Stomach (tissue), 9 donors: ENCODE measurements around the gene SERPINB1. TPM values are rescaled to one million over a fixed set of nuclear protein-coding genes. Genes with fewer than 3 reads are reported as not detected.
"Not testable (repeated sequence)": the region's sequence is repeated elsewhere in the genome, so short reads cannot be mapped to it uniquely, and the experiment has no call there.

ENCODE experiments used
- DNase-seq, 2 donors: peaks; one replicate each; pipeline versions ENCODE4 v3.0.0 to v3.0.0-alpha.2; 2013 to 2019
- H3K27ac ChIP-seq, 5 donors: fragments of 200-600 bp in 4 of 5; sonication (generic) in 4 of 5; one replicate each; pipeline ENCODE4 v1.5.1; 2013 to 2019; ENCODE audit warnings: mild to moderate bottlenecking in 1 of 5, moderate library complexity in 1 of 5
- H3K27me3 ChIP-seq, 3 donors: fragments of 200-600 bp; sonication (generic); one replicate each; pipeline ENCODE4 v1.5.1; 2017 to 2019; ENCODE audit warnings: mixed run types in 1 of 3
- H3K36me3 ChIP-seq, 4 donors: fragments of 200-600 bp; sonication (generic); 1 replicate in 3 of 4; 2 replicates in 1 of 4; pipeline ENCODE4 v1.5.1; 2016 to 2019
- H3K4me1 ChIP-seq, 4 donors: fragments of 200-600 bp; sonication (generic); one replicate each; pipeline ENCODE4 v1.5.1; 2016 to 2019
- H3K4me3 ChIP-seq, 4 donors: fragments of 200-600 bp; sonication (generic) in 3 of 4; one replicate each; pipeline ENCODE4 v1.5.1; 2016 to 2019; ENCODE audit warnings: mild to moderate bottlenecking in 1 of 4
- H3K9me3 ChIP-seq, 4 donors: fragments of 200-600 bp; sonication (generic); one replicate each; pipeline ENCODE4 v1.5.1; 2016 to 2019
- EP300 ChIP-seq: sonication (generic); formaldehyde crosslinking; IDR thresholded peaks from one replicate; pipeline ENCODE4 v1.6.1; 2017; ENCODE audit warnings: antibody characterized with exemption
- POLR2A ChIP-seq, 4 donors: fragments of 450-650 bp; IDR thresholded peaks; one replicate each; pipeline ENCODE4 v1.6.1; 2016; ENCODE audit warnings: antibody characterized with exemption in 4 of 4, control low read depth in 2 of 4, mild to moderate bottlenecking in 1 of 4, moderate library complexity in 1 of 4
- POLR2AphosphoS5 ChIP-seq, 3 donors: sonication (generic); formaldehyde crosslinking; IDR thresholded peaks; one replicate each; pipeline ENCODE4 v1.6.1; 2016; ENCODE audit warnings: antibody characterized with exemption in 3 of 3
- WGBS, 5 donors: extraction: QIAGEN DNeasy Blood & Tissue Kit in 3 of 5; methylation state at CpG; one replicate each; pipeline versions ENCODE4 v1.1.5 to v1.1.7; 2013 to 2018; 5-methylcytosine and 5-hydroxymethylcytosine counted together
- intact Hi-C: fragments of 100-400 bp; cut with DNase I; formaldehyde crosslinking; loops from one replicate; pipeline ENCODE4 v1.15.1; 2023; ENCODE audit warnings: low total_unique reads
- polyA plus RNA-seq, 3 donors: library from polyadenylated mRNA; stranded (reverse); fragments of 200-250 nt; gene quantifications; one replicate each; pipeline ENCODE4 v1.2.3, GENCODE V29; 2013
- total RNA-seq, 5 donors: library from RNA; depleted of rRNA; stranded (reverse); fragments of >200 nt; gene quantifications; one replicate each; pipeline versions ENCODE4 v1.1.0 to v1.2.3, GENCODE V29; 2014 to 2016
- TF ChIP-seq, protein P1 (sequence below), 7 experiments: fragments of 450-650 bp in 4 of 7; fragments of 200-600 bp in 3 of 7; sonication (generic) in 3 of 7; IDR thresholded peaks; one replicate each; pipeline ENCODE4 v1.5.1; 2016 to 2019; ENCODE audit warnings: antibody characterized with exemption in 7 of 7, control low read depth in 2 of 7, mild to moderate bottlenecking in 1 of 7
- donor health status: healthy with polysubstance abuse.
- donor health status: Bipolar disorder and iron deficiency.
- donor health status: healthy.

The SERPINB1 gene
- total and polyA plus RNA-seq, 8 donors: 10.3 to 146 (median 102) TPM

DNA sequence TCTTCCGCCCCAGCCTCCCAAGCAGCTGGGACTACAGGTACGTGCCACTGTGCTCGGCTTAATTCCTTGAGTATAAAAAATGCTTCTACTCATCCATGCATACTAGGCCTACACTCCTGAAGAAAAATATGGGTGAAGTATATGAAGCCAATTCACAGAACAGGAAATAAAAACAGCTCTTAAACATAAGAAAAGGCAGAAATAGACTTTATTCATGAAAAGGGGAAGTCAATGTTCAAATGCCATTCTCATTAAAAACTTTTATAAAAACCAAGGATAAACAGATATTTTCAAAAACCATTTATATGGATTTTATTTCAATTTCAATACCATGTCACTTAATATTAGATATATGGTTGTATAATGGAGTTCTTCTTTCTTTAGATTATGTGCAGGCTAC lies 43.1 kb upstream of the SERPINB1 start:
- peaks cover 0 to 9% (median 3%) of the 10 kb centered on the region in 4 donors for H3K36me3 ChIP-seq
- WGBS, 5 donors: 92 to 100% (median 94%) methylated on average over 3 of the region's 3 CpGs
- no peak for TF ChIP-seq POLR2A (IDR thresholded peaks at IDR 0.05)
- TF ChIP-seq POLR2AphosphoS5 (IDR thresholded peaks at IDR 0.05): no peak
- no peak for TF ChIP-seq EP300
- TF ChIP-seq, protein P1, sequence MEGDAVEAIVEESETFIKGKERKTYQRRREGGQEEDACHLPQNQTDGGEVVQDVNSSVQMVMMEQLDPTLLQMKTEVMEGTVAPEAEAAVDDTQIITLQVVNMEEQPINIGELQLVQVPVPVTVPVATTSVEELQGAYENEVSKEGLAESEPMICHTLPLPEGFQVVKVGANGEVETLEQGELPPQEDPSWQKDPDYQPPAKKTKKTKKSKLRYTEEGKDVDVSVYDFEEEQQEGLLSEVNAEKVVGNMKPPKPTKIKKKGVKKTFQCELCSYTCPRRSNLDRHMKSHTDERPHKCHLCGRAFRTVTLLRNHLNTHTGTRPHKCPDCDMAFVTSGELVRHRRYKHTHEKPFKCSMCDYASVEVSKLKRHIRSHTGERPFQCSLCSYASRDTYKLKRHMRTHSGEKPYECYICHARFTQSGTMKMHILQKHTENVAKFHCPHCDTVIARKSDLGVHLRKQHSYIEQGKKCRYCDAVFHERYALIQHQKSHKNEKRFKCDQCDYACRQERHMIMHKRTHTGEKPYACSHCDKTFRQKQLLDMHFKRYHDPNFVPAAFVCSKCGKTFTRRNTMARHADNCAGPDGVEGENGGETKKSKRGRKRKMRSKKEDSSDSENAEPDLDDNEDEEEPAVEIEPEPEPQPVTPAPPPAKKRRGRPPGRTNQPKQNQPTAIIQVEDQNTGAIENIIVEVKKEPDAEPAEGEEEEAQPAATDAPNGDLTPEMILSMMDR (IDR thresholded peaks at IDR 0.05): no peak
- H3K27ac ChIP-seq: no peak overlapping the region
- no peak for DNase-seq
- H3K4me1 ChIP-seq: no peaks in the 10 kb centered on the region
- H3K27me3 ChIP-seq: no peaks in the 10 kb centered on the region
- no peak overlapping the region for H3K4me3 ChIP-seq
- no peaks in the 10 kb centered on the region for H3K9me3 ChIP-seq
- intact Hi-C loops: no loop called here

DNA sequence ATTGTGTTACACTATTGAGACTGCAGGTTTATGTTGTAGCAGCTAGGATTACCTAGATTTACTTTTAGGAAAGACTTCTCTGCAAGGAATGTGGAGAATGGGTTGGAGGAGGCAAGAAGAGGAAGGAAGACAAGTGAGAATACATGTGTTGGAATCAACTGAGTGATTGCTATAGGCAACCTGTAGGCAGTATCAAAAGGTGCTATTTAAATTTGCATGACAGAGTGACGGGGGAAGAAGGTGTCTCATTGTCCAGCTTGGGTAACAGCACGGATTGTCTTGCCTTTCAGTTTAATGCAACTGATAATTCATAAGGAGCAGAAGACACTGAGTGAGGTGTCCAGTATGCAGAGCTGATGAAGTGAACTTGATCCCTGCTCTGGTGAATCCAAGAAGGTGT lies 42.0 kb upstream of the SERPINB1 start:
- intact Hi-C loops: no loop called here
- H3K4me1 ChIP-seq: no peaks in the 10 kb centered on the region
- no peak for DNase-seq
- 87 to 96% (median 92%) methylated on average over 2 of the region's 2 CpGs for WGBS, 5 donors
- H3K4me3 ChIP-seq: no peak overlapping the region
- H3K27me3 ChIP-seq: no peaks in the 10 kb centered on the region
- TF ChIP-seq, protein P1 (IDR thresholded peaks at IDR 0.05): no peak
- TF ChIP-seq POLR2AphosphoS5 (IDR thresholded peaks at IDR 0.05) (no peak), POLR2A (IDR thresholded peaks at IDR 0.05) (no peak), EP300 (no peak)
- H3K36me3 ChIP-seq: no peaks in the 10 kb centered on the region
- H3K9me3 ChIP-seq: no peaks in the 10 kb centered on the region
- no peak overlapping the region for H3K27ac ChIP-seq

DNA sequence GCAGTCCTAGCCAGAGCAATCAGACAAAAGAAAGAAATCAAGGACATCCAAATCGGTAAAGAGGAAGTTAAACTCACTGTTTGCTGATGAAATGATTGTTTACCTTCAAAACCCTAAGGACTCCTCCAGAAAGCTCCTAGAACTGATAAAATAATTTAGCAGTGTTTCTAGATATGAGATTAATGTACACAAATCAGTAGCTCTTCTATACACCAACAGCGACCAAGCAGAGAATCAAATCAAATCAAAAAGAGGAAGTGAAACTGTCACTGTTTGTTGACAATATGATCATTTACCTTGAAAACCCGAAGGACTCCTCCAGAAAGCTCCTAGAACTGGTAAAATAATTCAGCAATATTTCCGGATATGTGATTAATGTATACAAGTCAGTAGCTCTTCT lies 39.8 kb upstream of the SERPINB1 start:
- H3K9me3 ChIP-seq: no peaks in the 10 kb centered on the region
- WGBS, 5 donors: 37 to 47% (median 41%) methylated on average over 4 of the region's 4 CpGs
- no peak overlapping the region for H3K4me3 ChIP-seq
- no peak for DNase-seq
- peaks cover 11 to 18% (median 16%) of the 10 kb centered on the region in 4 donors for H3K4me1 ChIP-seq
- H3K27ac ChIP-seq: no peak overlapping the region
- intact Hi-C loops: no loop called here
- TF ChIP-seq, protein P1 (IDR thresholded peaks at IDR 0.05): no peak
- TF ChIP-seq POLR2A (IDR thresholded peaks at IDR 0.05) (no peak), POLR2AphosphoS5 (IDR thresholded peaks at IDR 0.05) (no peak), EP300 (no peak)
- no peaks in the 10 kb centered on the region for H3K27me3 ChIP-seq
- H3K36me3 ChIP-seq: no peaks in the 10 kb centered on the region

DNA sequence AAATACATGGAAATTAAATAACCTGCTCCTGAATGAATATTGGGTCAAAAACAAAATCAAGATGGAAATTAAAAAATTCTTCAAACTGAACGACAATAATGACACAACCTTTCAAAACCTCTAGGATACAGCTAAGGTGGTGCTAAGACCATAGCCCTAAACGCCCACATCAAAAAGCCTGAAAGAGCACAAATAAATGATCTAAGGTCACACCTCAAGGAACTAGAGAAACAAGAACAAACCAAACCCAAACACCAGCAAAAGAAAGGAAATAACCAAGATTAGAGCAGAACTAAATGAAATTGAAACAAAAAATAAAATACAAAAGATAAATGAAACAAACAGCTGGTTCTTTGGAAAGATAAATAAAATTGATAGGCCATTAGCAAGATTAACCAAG lies 38.5 kb upstream of the SERPINB1 start:
- H3K9me3 ChIP-seq, H3K27me3 ChIP-seq, H3K36me3 ChIP-seq, intact Hi-C loops, H3K4me3 ChIP-seq, H3K27ac ChIP-seq, DNase-seq: not testable (repeated sequence)
- WGBS, 5 donors: 53 to 82% (median 69%) methylated on average over 2 of the region's 2 CpGs
- H3K4me1 ChIP-seq: peaks cover 22 to 30% (median 26%) of the 10 kb centered on the region in 4 donors

DNA sequence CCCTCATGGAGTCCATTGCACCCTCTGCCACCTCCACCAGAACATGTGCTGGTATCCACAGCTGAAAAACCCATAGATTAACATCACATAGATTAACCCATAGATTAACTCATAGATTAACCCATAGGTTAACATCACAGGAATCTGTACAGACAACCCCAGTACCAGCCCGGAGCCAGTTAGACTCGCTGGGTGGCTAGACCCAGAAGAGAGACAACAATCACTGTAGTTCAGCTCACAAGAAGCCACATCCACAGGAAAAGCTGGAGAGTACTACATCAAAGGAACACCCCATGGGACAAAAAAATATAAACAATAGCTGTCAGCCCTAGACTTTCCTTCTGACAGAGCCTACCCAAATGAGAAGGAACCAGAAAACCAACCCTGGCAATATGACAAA lies 36.3 kb upstream of the SERPINB1 start:
- H3K9me3 ChIP-seq: no peaks in the 10 kb centered on the region
- DNase-seq: no peak
- no peaks in the 10 kb centered on the region for H3K27me3 ChIP-seq
- peak overlapping the region in 3 of 5 donors; percentile 82 to 88 (median 84) for H3K27ac ChIP-seq
- TF ChIP-seq EP300: no peak
- no peak overlapping the region for H3K4me3 ChIP-seq
- intact Hi-C loops: no loop called here
- peaks cover 30 to 42% (median 34%) of the 10 kb centered on the region in 4 donors for H3K4me1 ChIP-seq
- no peaks in the 10 kb centered on the region for H3K36me3 ChIP-seq
- 76 to 89% (median 87%) methylated on average over 2 of the region's 2 CpGs for WGBS, 5 donors
